Measurements from ENCODE around the gene EXOC6B. TPM values are rescaled to one million over a fixed set of nuclear protein-coding genes. Genes with fewer than 3 reads are reported as not detected.

The EXOC6B gene
- polyA plus RNA-seq, 4 donors: 6.9 to 12.6 (median 8.5) TPM

- Histone ChIP-seq H3K27me3 (ENCODE audit: control insufficient read depth in 3 of 3, insufficient read depth in 3 of 3, low read length in 3 of 3) (no peaks in the 10 kb centered on the region), H3K4me3 (ENCODE audit: low read depth in 1 of 3, low read length in 3 of 3) (no peak overlapping the region), H3K27ac (ENCODE audit: low read depth in 1 of 3, low read length in 2 of 3) (no peak overlapping the region), H3K36me3 (ENCODE audit: control insufficient read depth in 3 of 3, insufficient read depth in 2 of 3, low read depth in 1 of 3, low read length in 3 of 3) (no peaks in the 10 kb centered on the region), H3K9me3 (ENCODE audit: control insufficient read depth in 2 of 2, insufficient read depth in 1 of 2, low read depth in 1 of 2, low read length in 1 of 2) (no peaks in the 10 kb centered on the region), H3K4me1 (ENCODE audit: control insufficient read depth in 3 of 3, insufficient read depth in 2 of 3, low read depth in 1 of 3, low read length in 2 of 3) (no peaks in the 10 kb centered on the region)
- WGBS, 3 donors: 42 to 50% (median 42%) methylated on average over 1 of the region's 1 CpG
- FAIRE-seq (no peak), DNase-seq (peak; percentile 55 to 61)
Measured at GRCh38 chr2:72579591-72580180, 246.1 kb downstream of the EXOC6B start.

- DNase-seq (no peak), FAIRE-seq (no peak)
- Histone ChIP-seq H3K27me3 (ENCODE audit: control insufficient read depth in 3 of 3, insufficient read depth in 3 of 3, low read length in 3 of 3) (no peaks in the 10 kb centered on the region), H3K36me3 (ENCODE audit: control insufficient read depth in 3 of 3, insufficient read depth in 2 of 3, low read depth in 1 of 3, low read length in 3 of 3) (no peaks in the 10 kb centered on the region), H3K9me3 (ENCODE audit: control insufficient read depth in 2 of 2, insufficient read depth in 1 of 2, low read depth in 1 of 2, low read length in 1 of 2) (no peaks in the 10 kb centered on the region), H3K4me1 (ENCODE audit: control insufficient read depth in 3 of 3, insufficient read depth in 2 of 3, low read depth in 1 of 3, low read length in 2 of 3) (no peaks in the 10 kb centered on the region), H3K4me3 (ENCODE audit: low read depth in 1 of 3, low read length in 3 of 3) (no peak overlapping the region), H3K27ac (ENCODE audit: low read depth in 1 of 3, low read length in 2 of 3) (no peak overlapping the region)
Measured at GRCh38 chr2:72576861-72577260, 249.0 kb downstream of the EXOC6B start.

GRCh38 chr2:72576459-72576858, 249.4 kb downstream of the EXOC6B start:
- DNase-seq (no peak), FAIRE-seq (no peak)
- Histone ChIP-seq H3K9me3 (ENCODE audit: control insufficient read depth in 2 of 2, insufficient read depth in 1 of 2, low read depth in 1 of 2, low read length in 1 of 2) (no peaks in the 10 kb centered on the region), H3K27me3 (ENCODE audit: control insufficient read depth in 3 of 3, insufficient read depth in 3 of 3, low read length in 3 of 3) (no peaks in the 10 kb centered on the region), H3K36me3 (ENCODE audit: control insufficient read depth in 3 of 3, insufficient read depth in 2 of 3, low read depth in 1 of 3, low read length in 3 of 3) (no peaks in the 10 kb centered on the region), H3K27ac (ENCODE audit: low read depth in 1 of 3, low read length in 2 of 3) (no peak overlapping the region), H3K4me1 (ENCODE audit: control insufficient read depth in 3 of 3, insufficient read depth in 2 of 3, low read depth in 1 of 3, low read length in 2 of 3) (no peaks in the 10 kb centered on the region), H3K4me3 (ENCODE audit: low read depth in 1 of 3, low read length in 3 of 3) (no peak overlapping the region)
- WGBS, 3 donors: 77 to 92% (median 81%) methylated on average over 2 of the region's 2 CpGs

- WGBS, 3 donors: 90 to 95% (median 93%) methylated on average over 3 of the region's 3 CpGs
- no peak for FAIRE-seq
- H3K27me3 ChIP-seq (ENCODE audit: control insufficient read depth in 3 of 3, insufficient read depth in 3 of 3, low read length in 3 of 3): no peaks in the 10 kb centered on the region
- DNase-seq: no peak
- no peaks in the 10 kb centered on the region for H3K4me1 ChIP-seq (ENCODE audit: control insufficient read depth in 3 of 3, insufficient read depth in 2 of 3, low read depth in 1 of 3, low read length in 2 of 3)
- H3K36me3 ChIP-seq (ENCODE audit: control insufficient read depth in 3 of 3, insufficient read depth in 2 of 3, low read depth in 1 of 3, low read length in 3 of 3): no peaks in the 10 kb centered on the region
- H3K4me3 ChIP-seq (ENCODE audit: low read depth in 1 of 3, low read length in 3 of 3): no peak overlapping the region
- H3K9me3 ChIP-seq (ENCODE audit: control insufficient read depth in 2 of 2, insufficient read depth in 1 of 2, low read depth in 1 of 2, low read length in 1 of 2): no peaks in the 10 kb centered on the region
- H3K27ac ChIP-seq (ENCODE audit: low read depth in 1 of 3, low read length in 2 of 3): no peak overlapping the region
Measured at GRCh38 chr2:72574886-72575285, 250.9 kb downstream of the EXOC6B start.

- Histone ChIP-seq H3K9me3 (ENCODE audit: control insufficient read depth in 2 of 2, insufficient read depth in 1 of 2, low read depth in 1 of 2, low read length in 1 of 2) (no peaks in the 10 kb centered on the region), H3K27me3 (ENCODE audit: control insufficient read depth in 3 of 3, insufficient read depth in 3 of 3, low read length in 3 of 3) (no peaks in the 10 kb centered on the region), H3K4me1 (ENCODE audit: control insufficient read depth in 3 of 3, insufficient read depth in 2 of 3, low read depth in 1 of 3, low read length in 2 of 3) (no peaks in the 10 kb centered on the region), H3K36me3 (ENCODE audit: control insufficient read depth in 3 of 3, insufficient read depth in 2 of 3, low read depth in 1 of 3, low read length in 3 of 3) (no peaks in the 10 kb centered on the region), H3K4me3 (ENCODE audit: low read depth in 1 of 3, low read length in 3 of 3) (no peak overlapping the region), H3K27ac (ENCODE audit: low read depth in 1 of 3, low read length in 2 of 3) (no peak overlapping the region)
- no peak for FAIRE-seq
- DNase-seq: no peak
- 91 to 97% (median 96%) methylated on average over 1 of the region's 1 CpG for WGBS, 3 donors
Measured at GRCh38 chr2:72573232-72573631, 252.6 kb downstream of the EXOC6B start.

- Histone ChIP-seq H3K4me1 (ENCODE audit: control insufficient read depth in 3 of 3, insufficient read depth in 2 of 3, low read depth in 1 of 3, low read length in 2 of 3) (no peaks in the 10 kb centered on the region), H3K4me3 (ENCODE audit: low read depth in 1 of 3, low read length in 3 of 3) (no peak overlapping the region), H3K27me3 (ENCODE audit: control insufficient read depth in 3 of 3, insufficient read depth in 3 of 3, low read length in 3 of 3) (no peaks in the 10 kb centered on the region), H3K36me3 (ENCODE audit: control insufficient read depth in 3 of 3, insufficient read depth in 2 of 3, low read depth in 1 of 3, low read length in 3 of 3) (no peaks in the 10 kb centered on the region), H3K9me3 (ENCODE audit: control insufficient read depth in 2 of 2, insufficient read depth in 1 of 2, low read depth in 1 of 2, low read length in 1 of 2) (no peaks in the 10 kb centered on the region), H3K27ac (ENCODE audit: low read depth in 1 of 3, low read length in 2 of 3) (no peak overlapping the region)
- FAIRE-seq: no peak
- DNase-seq: no peak
- 83 to 93% (median 83%) methylated on average over 2 of the region's 2 CpGs for WGBS, 3 donors
Measured at GRCh38 chr2:72572501-72572900, 253.3 kb downstream of the EXOC6B start.

- H3K4me3 ChIP-seq (ENCODE audit: low read depth in 1 of 3, low read length in 3 of 3): no peak overlapping the region
- FAIRE-seq: no peak
- H3K4me1 ChIP-seq (ENCODE audit: control insufficient read depth in 3 of 3, insufficient read depth in 2 of 3, low read depth in 1 of 3, low read length in 2 of 3): no peaks in the 10 kb centered on the region
- DNase-seq: no peak
- no peaks in the 10 kb centered on the region for H3K9me3 ChIP-seq (ENCODE audit: control insufficient read depth in 2 of 2, insufficient read depth in 1 of 2, low read depth in 1 of 2, low read length in 1 of 2)
- 86 to 98% (median 90%) methylated on average over 1 of the region's 1 CpG for WGBS, 3 donors
- H3K27me3 ChIP-seq (ENCODE audit: control insufficient read depth in 3 of 3, insufficient read depth in 3 of 3, low read length in 3 of 3): no peaks in the 10 kb centered on the region
- no peak overlapping the region for H3K27ac ChIP-seq (ENCODE audit: low read depth in 1 of 3, low read length in 2 of 3)
- H3K36me3 ChIP-seq (ENCODE audit: control insufficient read depth in 3 of 3, insufficient read depth in 2 of 3, low read depth in 1 of 3, low read length in 3 of 3): no peaks in the 10 kb centered on the region
Measured at GRCh38 chr2:72570413-72570812, 255.4 kb downstream of the EXOC6B start.

GRCh38 chr2:72562451-72563153, 263.2 kb downstream of the EXOC6B start:
- FAIRE-seq (no peak), DNase-seq (no peak)
- Histone ChIP-seq H3K4me3 (ENCODE audit: low read depth in 1 of 3, low read length in 3 of 3) (no peak overlapping the region), H3K36me3 (ENCODE audit: control insufficient read depth in 3 of 3, insufficient read depth in 2 of 3, low read depth in 1 of 3, low read length in 3 of 3) (no peaks in the 10 kb centered on the region), H3K27me3 (ENCODE audit: control insufficient read depth in 3 of 3, insufficient read depth in 3 of 3, low read length in 3 of 3) (no peaks in the 10 kb centered on the region), H3K27ac (ENCODE audit: low read depth in 1 of 3, low read length in 2 of 3) (peak overlapping the region in 1 of 3 donors; percentile 20), H3K9me3 (ENCODE audit: control insufficient read depth in 2 of 2, insufficient read depth in 1 of 2, low read depth in 1 of 2, low read length in 1 of 2) (no peaks in the 10 kb centered on the region), H3K4me1 (ENCODE audit: control insufficient read depth in 3 of 3, insufficient read depth in 2 of 3, low read depth in 1 of 3, low read length in 2 of 3) (no peaks in the 10 kb centered on the region)
- WGBS, 3 donors: 32 to 34% (median 33%) methylated on average over 4 of the region's 4 CpGs
